SK-N-SH (cell line): ENCODE measurements around the gene PPP2R3B. TPM values are rescaled to one million over a fixed set of nuclear protein-coding genes. Genes with fewer than 3 reads are reported as not detected.

Experiments used
- CTCF ChIA-PET: fragments of 300-600, 350-600 bp; formaldehyde crosslinking; extraction: SDS; loops from one replicate; lab custom pipeline; 2021; lab: Yijun Ruan, JAX
- POLR2A ChIA-PET: fragments of 350-600 bp; sonication (Branson Sonifier 250); formaldehyde crosslinking; extraction: SDS; loops from one replicate; lab custom pipeline; 2020; ENCODE audit warnings: antibody characterized with exemption, inconsistent platforms; lab: Yijun Ruan, JAX
- DNase-seq: peaks from one replicate; pipeline ENCODE4 v3.0.0; 2012
- H2AFZ ChIP-seq: fragments of 200-600 bp; sonication (generic); 2 replicates; pipeline ENCODE4 v1.8.1; 2016; ENCODE audit warnings: antibody characterized with exemption, mild to moderate bottlenecking, low read depth
- H3F3A ChIP-seq: fragments of 200-600 bp; sonication (generic); replicated peaks from 2 replicates; pipeline ENCODE3; 2016; ENCODE audit warnings: antibody characterized with exemption, mild to moderate bottlenecking; ENCODE audit not compliant: insufficient read depth
- H3K27ac ChIP-seq, 2 experiments: fragments of 200-500 bp in 1 of 2; fragments of 200-600 bp in 1 of 2; sonication (Bioruptor generic) in 1 of 2; sonication (generic), shearing (Covaris generic) in 1 of 2; 2 replicates each; pipeline versions ENCODE4 v1.5.1 to v1.6.1; 2014 to 2016; ENCODE audit warnings: low read depth in 2 of 2, inconsistent platforms in 1 of 2, low read length in 1 of 2, mild to moderate bottlenecking in 1 of 2, mixed read lengths in 1 of 2
- H3K27me3 ChIP-seq: fragments of 200-600 bp; sonication (generic), shearing (Covaris generic); 2 replicates; pipeline ENCODE4 v1.6.1; 2016; ENCODE audit warnings: mixed run types; ENCODE audit not compliant: insufficient read depth
- H3K36me3 ChIP-seq, 2 experiments: fragments of 200-500 bp in 1 of 2; fragments of 200-600 bp in 1 of 2; sonication (Bioruptor generic) in 1 of 2; sonication (generic) in 1 of 2; replicated peaks in 1 of 2; 2 replicates each; pipeline versions ENCODE3 to v1.5.1; 2014 to 2016; ENCODE audit warnings: low read length in 1 of 2, mild to moderate bottlenecking in 1 of 2; ENCODE audit not compliant: insufficient read depth in 2 of 2, control insufficient read depth in 1 of 2
- H3K4me1 ChIP-seq, 2 experiments: fragments of 200-500 bp in 1 of 2; fragments of 200-600 bp in 1 of 2; sonication (Bioruptor generic) in 1 of 2; sonication (generic), shearing (Covaris generic) in 1 of 2; 2 replicates each; pipeline versions ENCODE4 v1.5.1 to v1.6.1; 2014 to 2016; ENCODE audit warnings: low read depth in 1 of 2, low read length in 1 of 2, mixed run types in 1 of 2; ENCODE audit not compliant: insufficient read depth in 2 of 2, control insufficient read depth in 1 of 2
- H3K4me2 ChIP-seq: fragments of 200-600 bp; sonication (generic), shearing (Covaris generic); 2 replicates; pipeline ENCODE4 v1.6.1; 2017; ENCODE audit warnings: mixed run types
- H3K4me3 ChIP-seq, 2 experiments: fragments of 200-500 bp in 1 of 2; fragments of 200-600 bp in 1 of 2; sonication (Bioruptor generic) in 1 of 2; sonication (generic), shearing (Covaris generic) in 1 of 2; 2 replicates each; pipeline versions ENCODE4 v1.5.1 to v1.8.1; 2014 to 2016; ENCODE audit warnings: low read depth in 2 of 2, inconsistent platforms in 1 of 2, low read length in 1 of 2, mild to moderate bottlenecking in 1 of 2, mixed read lengths in 1 of 2, moderate library complexity in 1 of 2
- H3K79me2 ChIP-seq: fragments of 200-600 bp; sonication (generic); 2 replicates; pipeline ENCODE4 v1.8.1; 2017; ENCODE audit warnings: mild to moderate bottlenecking; ENCODE audit not compliant: insufficient read depth
- H3K9ac ChIP-seq: fragments of 200-600 bp; sonication (generic); 2 replicates; pipeline ENCODE4 v1.6.1; 2017; ENCODE audit warnings: mixed run types
- H3K9me2 ChIP-seq: fragments of 200-600 bp; sonication (generic); 2 replicates; pipeline ENCODE4 v1.6.1; 2017; ENCODE audit warnings: mixed run types
- H3K9me3 ChIP-seq: fragments of 200-600 bp; sonication (generic); 2 replicates; pipeline ENCODE4 v1.6.1; 2017; ENCODE audit warnings: mixed run types, mild to moderate bottlenecking, moderate library complexity
- H4K20me1 ChIP-seq: fragments of 200-600 bp; sonication (generic); 2 replicates; pipeline ENCODE4 v1.6.1; 2017; ENCODE audit warnings: mild to moderate bottlenecking, mixed run types; ENCODE audit not compliant: insufficient read depth
- CHD2 ChIP-seq: fragments of 150-350 bp; IDR thresholded peaks from 2 replicates; pipeline ENCODE4 v1.6.1; 2018; ENCODE audit warnings: low read length; ENCODE audit not compliant: partially characterized antibody
- ELF1 ChIP-seq: IDR thresholded peaks from 2 replicates; pipeline ENCODE4 v1.4.0; 2012
- EP300 ChIP-seq, 2 experiments: IDR thresholded peaks; 2 replicates each; pipeline versions ENCODE4 v1.4.0 to v1.6.1; 2012; ENCODE audit warnings: borderline replicate concordance in 1 of 2, low read depth in 1 of 2, low read length in 1 of 2
- EZH2phosphoT487 ChIP-seq: fragments of 200-600 bp; sonication (generic); IDR thresholded peaks from 2 replicates; pipeline ENCODE4 v1.6.1; 2017; ENCODE audit warnings: low read depth, mixed run types, mild to moderate bottlenecking, antibody characterized with exemption, moderate library complexity, borderline replicate concordance
- FOSL2 ChIP-seq: IDR thresholded peaks from 2 replicates; pipeline ENCODE4 v1.4.0; 2012; ENCODE audit warnings: low read depth, mild to moderate bottlenecking, moderate library complexity, borderline replicate concordance
- GABPA ChIP-seq: IDR thresholded peaks from 2 replicates; pipeline ENCODE4 v1.4.0; 2012; ENCODE audit warnings: low read depth, mild to moderate bottlenecking
- GATA2 ChIP-seq: sonication (generic); formaldehyde crosslinking; IDR thresholded peaks from 2 replicates; pipeline ENCODE4 v1.5.0; 2020; ENCODE audit warnings: mild to moderate bottlenecking, missing genetic modification reagents
- IRF3 ChIP-seq: fragments of 150-350 bp; IDR thresholded peaks from 2 replicates; pipeline ENCODE4 v1.6.1; 2016; ENCODE audit warnings: mild to moderate bottlenecking, low read depth, low read length
- JUND ChIP-seq: IDR thresholded peaks from 2 replicates; pipeline ENCODE4 v1.4.0; 2012
- MXI1 ChIP-seq: IDR thresholded peaks from 2 replicates; pipeline ENCODE4 v1.6.1; 2012; ENCODE audit warnings: mild to moderate bottlenecking, low read depth, low read length, improper control_type of control experiment
- NFIC ChIP-seq: IDR thresholded peaks from 2 replicates; pipeline ENCODE4 v1.4.0; 2012; ENCODE audit warnings: borderline replicate concordance
- NRF1 ChIP-seq: IDR thresholded peaks from 2 replicates; pipeline ENCODE4 v1.6.1; 2012; ENCODE audit warnings: low read depth, mild to moderate bottlenecking, low read length
- POLR2AphosphoS5 ChIP-seq: IDR thresholded peaks from 2 replicates; pipeline ENCODE4 v1.6.1; 2012; ENCODE audit warnings: low read depth, low read length
- RFX5 ChIP-seq: IDR thresholded peaks from 2 replicates; pipeline ENCODE4 v1.6.1; 2012; ENCODE audit warnings: mild to moderate bottlenecking, improper control_type of control experiment, low read length
- TAF1 ChIP-seq: IDR thresholded peaks from 2 replicates; pipeline ENCODE4 v1.6.1; 2012; ENCODE audit warnings: low read depth, mild to moderate bottlenecking, low read length, moderate library complexity, borderline replicate concordance
- TCF12 ChIP-seq: IDR thresholded peaks from 2 replicates; pipeline ENCODE4 v1.4.0; 2012
- YY1 ChIP-seq: IDR thresholded peaks from 2 replicates; pipeline ENCODE4 v1.4.0; 2012; ENCODE audit warnings: low read depth, mild to moderate bottlenecking
- WGBS: methylation state at CpG from one replicate; pipeline ENCODE4 v1.1.6; 2017; ENCODE audit warnings: low lambda C conversion rate; 5-methylcytosine and 5-hydroxymethylcytosine counted together
- polyA plus RNA-seq, 3 experiments: library from polyadenylated mRNA; depleted of rRNA; stranded (reverse); fragments of >200 nt; gene quantifications; 2 replicates each; pipeline ENCODE4 v1.2.3, GENCODE V29; 2012
- TF ChIP-seq, protein P1 (sequence below): IDR thresholded peaks from 2 replicates; pipeline ENCODE4 v1.4.0; 2012; ENCODE audit warnings: low read depth, borderline replicate concordance
- TF ChIP-seq, protein P2 (sequence below): IDR thresholded peaks from 2 replicates; pipeline ENCODE4 v1.6.1; 2012; ENCODE audit warnings: mild to moderate bottlenecking, low read depth, low read length, moderate library complexity

The PPP2R3B gene
- polyA plus RNA-seq, 1 of the 3 experiments (the other 2 are of a cell fraction): 19.4 TPM

DNA sequence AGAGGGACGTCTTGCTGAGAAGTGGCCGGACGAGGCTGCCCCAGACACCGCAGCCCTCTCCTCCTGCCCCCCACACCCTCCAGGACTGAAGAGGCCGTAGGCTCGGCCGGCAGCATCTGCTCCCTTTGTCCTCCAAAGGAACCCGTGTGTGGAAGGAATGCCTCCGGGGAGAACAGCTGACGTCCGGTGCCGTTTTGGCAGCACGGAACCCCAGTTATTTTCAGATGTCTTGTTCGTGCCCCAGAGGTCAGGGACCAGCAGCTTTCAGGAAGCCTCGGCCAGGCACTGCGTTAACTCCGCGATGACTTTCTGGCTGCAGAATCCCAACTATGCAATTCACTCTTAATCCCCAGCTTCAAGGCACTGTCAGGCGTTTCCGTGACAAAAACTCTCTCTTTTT is 10.9 kb upstream of the PPP2R3B start:
- Histone ChIP-seq H3K36me3 (no peaks in the 10 kb centered on the region), H2AFZ (no peak overlapping the region), H4K20me1 (no peaks in the 10 kb centered on the region), H3F3A (no peaks in the 10 kb centered on the region), H3K4me3 (no peak overlapping the region), H3K27me3 (no peaks in the 10 kb centered on the region), H3K27ac (no peak overlapping the region), H3K9me2 (no peaks in the 10 kb centered on the region), H3K4me1 (no peaks in the 10 kb centered on the region), H3K4me2 (no peak overlapping the region), H3K9me3 (no peaks in the 10 kb centered on the region), H3K9ac (no peak overlapping the region), H3K79me2 (no peaks in the 10 kb centered on the region)
- POLR2A ChIA-PET: no interaction called here
- no peak for DNase-seq
- no peak for TF ChIP-seq NRF1
- TF ChIP-seq FOSL2: no peak
- no peak for TF ChIP-seq EZH2phosphoT487
- no peak for TF ChIP-seq GABPA
- no peak for TF ChIP-seq MXI1
- no peak for TF ChIP-seq POLR2AphosphoS5
- no peak for TF ChIP-seq EP300 (IDR thresholded peaks at IDR 0.05; ENCODE audit: borderline replicate concordance in 1 of 2, low read depth in 1 of 2, low read length in 1 of 2)
- no peak for TF ChIP-seq RFX5
- TF ChIP-seq CHD2: no peak
- TF ChIP-seq TCF12: no peak
- TF ChIP-seq, protein P1, sequence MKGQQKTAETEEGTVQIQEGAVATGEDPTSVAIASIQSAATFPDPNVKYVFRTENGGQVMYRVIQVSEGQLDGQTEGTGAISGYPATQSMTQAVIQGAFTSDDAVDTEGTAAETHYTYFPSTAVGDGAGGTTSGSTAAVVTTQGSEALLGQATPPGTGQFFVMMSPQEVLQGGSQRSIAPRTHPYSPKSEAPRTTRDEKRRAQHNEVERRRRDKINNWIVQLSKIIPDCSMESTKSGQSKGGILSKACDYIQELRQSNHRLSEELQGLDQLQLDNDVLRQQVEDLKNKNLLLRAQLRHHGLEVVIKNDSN: no peak
- no peak for TF ChIP-seq ELF1
- TF ChIP-seq GATA2 (CRISPR knock-in tag): no peak
- TF ChIP-seq YY1: no peak
- no peak for TF ChIP-seq JUND
- TF ChIP-seq, protein P2, sequence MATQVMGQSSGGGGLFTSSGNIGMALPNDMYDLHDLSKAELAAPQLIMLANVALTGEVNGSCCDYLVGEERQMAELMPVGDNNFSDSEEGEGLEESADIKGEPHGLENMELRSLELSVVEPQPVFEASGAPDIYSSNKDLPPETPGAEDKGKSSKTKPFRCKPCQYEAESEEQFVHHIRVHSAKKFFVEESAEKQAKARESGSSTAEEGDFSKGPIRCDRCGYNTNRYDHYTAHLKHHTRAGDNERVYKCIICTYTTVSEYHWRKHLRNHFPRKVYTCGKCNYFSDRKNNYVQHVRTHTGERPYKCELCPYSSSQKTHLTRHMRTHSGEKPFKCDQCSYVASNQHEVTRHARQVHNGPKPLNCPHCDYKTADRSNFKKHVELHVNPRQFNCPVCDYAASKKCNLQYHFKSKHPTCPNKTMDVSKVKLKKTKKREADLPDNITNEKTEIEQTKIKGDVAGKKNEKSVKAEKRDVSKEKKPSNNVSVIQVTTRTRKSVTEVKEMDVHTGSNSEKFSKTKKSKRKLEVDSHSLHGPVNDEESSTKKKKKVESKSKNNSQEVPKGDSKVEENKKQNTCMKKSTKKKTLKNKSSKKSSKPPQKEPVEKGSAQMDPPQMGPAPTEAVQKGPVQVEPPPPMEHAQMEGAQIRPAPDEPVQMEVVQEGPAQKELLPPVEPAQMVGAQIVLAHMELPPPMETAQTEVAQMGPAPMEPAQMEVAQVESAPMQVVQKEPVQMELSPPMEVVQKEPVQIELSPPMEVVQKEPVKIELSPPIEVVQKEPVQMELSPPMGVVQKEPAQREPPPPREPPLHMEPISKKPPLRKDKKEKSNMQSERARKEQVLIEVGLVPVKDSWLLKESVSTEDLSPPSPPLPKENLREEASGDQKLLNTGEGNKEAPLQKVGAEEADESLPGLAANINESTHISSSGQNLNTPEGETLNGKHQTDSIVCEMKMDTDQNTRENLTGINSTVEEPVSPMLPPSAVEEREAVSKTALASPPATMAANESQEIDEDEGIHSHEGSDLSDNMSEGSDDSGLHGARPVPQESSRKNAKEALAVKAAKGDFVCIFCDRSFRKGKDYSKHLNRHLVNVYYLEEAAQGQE: no peak
- no peak for TF ChIP-seq NFIC
- 51% methylated on average over 19 of the region's 20 CpGs for WGBS
- CTCF ChIA-PET: no interaction called here

- Histone ChIP-seq H3K4me1 (no peaks in the 10 kb centered on the region; a peak in 1 of 4 replicates), H3K9ac (no peak overlapping the region), H3K27ac (no peak overlapping the region), H3K4me2 (no peak overlapping the region), H4K20me1 (no peaks in the 10 kb centered on the region), H3F3A (peaks cover 3% of the 10 kb centered on the region), H3K9me3 (no peaks in the 10 kb centered on the region), H3K79me2 (no peaks in the 10 kb centered on the region), H3K36me3 (no peaks in the 10 kb centered on the region), H3K27me3 (no peaks in the 10 kb centered on the region), H2AFZ (no peak overlapping the region), H3K4me3 (no peak overlapping the region), H3K9me2 (no peaks in the 10 kb centered on the region)
- POLR2A ChIA-PET: no interaction called here
- no peak for DNase-seq
- 77% methylated on average over 7 of the region's 7 CpGs for WGBS
- CTCF ChIA-PET: no interaction called here
- TF ChIP-seq IRF3 (no peak), TAF1 (no peak)
- TF ChIP-seq, protein P2: no peak
Observed at GRCh38 chrX:394830-395229, 8.1 kb upstream of the PPP2R3B start.
